Prostate gland (tissue), 2 donors: ENCODE measurements around the gene APOC1. TPM values are rescaled to one million over a fixed set of nuclear protein-coding genes. Genes with fewer than 3 reads are reported as not detected.

Experiments
- DNase-seq: peaks from one replicate; pipeline ENCODE4 v3.0.0-alpha.2; 2019; ENCODE audit warnings: low spot score
- H3K27ac ChIP-seq, 2 donors: fragments of 200-600 bp; sonication (generic); 2 replicates each; pipeline ENCODE4 v1.5.1; 2017 to 2019
- H3K27me3 ChIP-seq: fragments of 200-600 bp; sonication (generic); replicated peaks from 2 replicates; pipeline ENCODE4 v1.5.1; 2019; ENCODE audit not compliant: insufficient read depth
- H3K36me3 ChIP-seq, 2 donors: fragments of 200-600 bp; sonication (generic); 1 replicate in 1 of 2; 2 replicates in 1 of 2; pipeline versions ENCODE4 v1.5.1 to v1.8.1; 2017 to 2019
- H3K4me1 ChIP-seq: fragments of 200-600 bp; sonication (generic); replicated peaks from 2 replicates; pipeline ENCODE4 v1.5.1; 2019
- H3K4me3 ChIP-seq, 2 donors: fragments of 200-600 bp; sonication (generic); 2 replicates each; pipeline ENCODE4 v1.5.1; 2017 to 2019
- H3K9me3 ChIP-seq: fragments of 200-600 bp; sonication (generic); 2 replicates; pipeline ENCODE4 v1.5.1; 2017
- POLR2A ChIP-seq: fragments of 450-650 bp; IDR thresholded peaks from one replicate; pipeline ENCODE4 v1.6.1; 2016; ENCODE audit warnings: antibody characterized with exemption, mild to moderate bottlenecking
- POLR2AphosphoS5 ChIP-seq: sonication (generic); formaldehyde crosslinking; IDR thresholded peaks from one replicate; pipeline ENCODE4 v1.6.1; 2017; ENCODE audit warnings: antibody characterized with exemption
- WGBS: methylation state at CpG from one replicate; pipeline ENCODE4 v1.1.5; 2018; 5-methylcytosine and 5-hydroxymethylcytosine counted together
- intact Hi-C: fragments of 100-400 bp; cut with DNase I; formaldehyde crosslinking; loops from one replicate; pipeline ENCODE4 v1.14.2; 2022
- total RNA-seq, 2 donors: library from RNA; depleted of rRNA; stranded (reverse); fragments of >200 nt; gene quantifications; one replicate each; pipeline ENCODE4 v1.1.0, GENCODE V29; 2016
- TF ChIP-seq, protein P1 (sequence below), 4 experiments: fragments of 200-600 bp in 2 of 4; fragments of 450-650 bp in 2 of 4; sonication (generic) in 2 of 4; IDR thresholded peaks; 1 replicate in 3 of 4; 2 replicates in 1 of 4; pipeline ENCODE4 v1.5.1; 2016 to 2019; ENCODE audit warnings: antibody characterized with exemption in 4 of 4, mild to moderate bottlenecking in 2 of 4, moderate library complexity in 2 of 4

APOC1 gene
- total RNA-seq, 2 donors from 2014 or later: 7.3 to 80.1 TPM

DNA sequence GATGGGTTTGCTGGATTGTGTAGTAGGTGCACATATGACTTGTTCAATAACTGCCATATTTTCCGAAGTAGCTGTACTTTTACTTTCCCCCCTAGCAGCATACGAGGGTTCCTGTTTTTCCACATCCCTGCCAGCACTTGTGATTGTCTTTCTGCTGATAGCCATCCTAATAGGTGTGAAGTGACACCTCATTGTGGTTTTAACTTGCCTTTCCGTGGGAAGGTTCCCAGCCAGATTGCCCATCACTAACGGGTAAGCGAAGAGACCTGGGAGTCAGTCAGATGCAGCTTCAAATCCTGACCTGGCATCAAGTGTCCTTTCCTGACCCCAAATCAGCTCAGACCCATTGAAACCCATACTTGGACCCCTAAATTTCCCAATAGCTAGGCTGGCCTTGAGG is 45.3 kb downstream of the APOC1 start:
- Histone ChIP-seq H3K4me1 (peaks cover 7% of the 10 kb centered on the region), H3K27ac (no peak overlapping the region), H3K9me3 (no peaks in the 10 kb centered on the region), H3K4me3 (no peak overlapping the region), H3K36me3 (no peaks in the 10 kb centered on the region), H3K27me3 (no peaks in the 10 kb centered on the region)
- WGBS: 70% methylated on average over 5 of the region's 5 CpGs
- intact Hi-C loops: no loop called here
- TF ChIP-seq, protein P1, sequence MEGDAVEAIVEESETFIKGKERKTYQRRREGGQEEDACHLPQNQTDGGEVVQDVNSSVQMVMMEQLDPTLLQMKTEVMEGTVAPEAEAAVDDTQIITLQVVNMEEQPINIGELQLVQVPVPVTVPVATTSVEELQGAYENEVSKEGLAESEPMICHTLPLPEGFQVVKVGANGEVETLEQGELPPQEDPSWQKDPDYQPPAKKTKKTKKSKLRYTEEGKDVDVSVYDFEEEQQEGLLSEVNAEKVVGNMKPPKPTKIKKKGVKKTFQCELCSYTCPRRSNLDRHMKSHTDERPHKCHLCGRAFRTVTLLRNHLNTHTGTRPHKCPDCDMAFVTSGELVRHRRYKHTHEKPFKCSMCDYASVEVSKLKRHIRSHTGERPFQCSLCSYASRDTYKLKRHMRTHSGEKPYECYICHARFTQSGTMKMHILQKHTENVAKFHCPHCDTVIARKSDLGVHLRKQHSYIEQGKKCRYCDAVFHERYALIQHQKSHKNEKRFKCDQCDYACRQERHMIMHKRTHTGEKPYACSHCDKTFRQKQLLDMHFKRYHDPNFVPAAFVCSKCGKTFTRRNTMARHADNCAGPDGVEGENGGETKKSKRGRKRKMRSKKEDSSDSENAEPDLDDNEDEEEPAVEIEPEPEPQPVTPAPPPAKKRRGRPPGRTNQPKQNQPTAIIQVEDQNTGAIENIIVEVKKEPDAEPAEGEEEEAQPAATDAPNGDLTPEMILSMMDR (IDR thresholded peaks at IDR 0.05): no peak
- TF ChIP-seq POLR2A (no peak), POLR2AphosphoS5 (no peak)
- no peak for DNase-seq

DNA sequence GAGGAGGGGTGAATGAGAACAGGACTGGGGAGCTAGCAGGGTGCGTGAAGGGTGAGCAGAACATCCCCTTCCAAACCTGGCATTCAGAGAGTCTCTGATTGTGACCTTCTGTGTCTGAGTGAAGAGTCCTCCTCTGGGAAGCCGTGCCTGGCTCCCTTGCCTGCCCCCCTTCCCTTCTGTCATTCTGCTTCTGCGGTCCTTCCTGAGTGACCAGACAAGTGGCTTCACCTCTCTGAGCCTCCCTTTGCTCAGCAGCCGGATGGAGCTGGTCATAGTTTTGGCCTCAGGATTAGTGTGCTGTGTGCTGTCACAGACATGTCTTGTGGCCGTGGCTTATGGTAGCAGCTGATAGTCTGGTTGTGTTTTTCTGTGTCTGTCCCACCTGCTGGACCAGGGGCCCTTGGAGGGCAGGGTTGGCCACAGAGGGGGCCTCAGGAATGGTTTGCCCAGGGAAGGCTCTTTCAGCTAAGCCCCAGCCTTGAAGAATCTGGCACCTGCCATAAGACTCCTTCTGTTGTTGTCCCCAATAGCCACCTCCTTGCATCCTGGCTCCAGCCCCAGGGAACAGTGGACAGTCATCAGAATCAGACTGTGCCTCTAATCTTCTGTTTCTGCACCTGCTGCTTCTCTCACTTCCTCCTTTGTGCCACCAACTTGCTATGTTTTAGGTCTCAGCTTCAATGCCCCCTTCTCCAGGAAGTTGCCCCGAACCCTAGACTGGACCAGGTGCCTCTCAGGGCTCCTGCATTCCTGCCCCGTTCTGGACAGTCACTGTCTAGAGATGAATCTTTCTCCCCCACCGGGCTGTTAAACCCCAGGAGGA is 46.7 kb downstream of the APOC1 start:
- no peak for DNase-seq
- Histone ChIP-seq H3K36me3 (no peaks in the 10 kb centered on the region), H3K4me1 (peaks cover 4% of the 10 kb centered on the region), H3K27ac (no peak overlapping the region), H3K4me3 (no peak overlapping the region), H3K9me3 (no peaks in the 10 kb centered on the region), H3K27me3 (no peaks in the 10 kb centered on the region)
- intact Hi-C loops: no loop called here
- WGBS: 82% methylated on average over 8 of the region's 8 CpGs
- TF ChIP-seq, protein P1 (IDR thresholded peaks at IDR 0.05): no peak
- no peak for TF ChIP-seq POLR2A
- TF ChIP-seq POLR2AphosphoS5: no peak

DNA sequence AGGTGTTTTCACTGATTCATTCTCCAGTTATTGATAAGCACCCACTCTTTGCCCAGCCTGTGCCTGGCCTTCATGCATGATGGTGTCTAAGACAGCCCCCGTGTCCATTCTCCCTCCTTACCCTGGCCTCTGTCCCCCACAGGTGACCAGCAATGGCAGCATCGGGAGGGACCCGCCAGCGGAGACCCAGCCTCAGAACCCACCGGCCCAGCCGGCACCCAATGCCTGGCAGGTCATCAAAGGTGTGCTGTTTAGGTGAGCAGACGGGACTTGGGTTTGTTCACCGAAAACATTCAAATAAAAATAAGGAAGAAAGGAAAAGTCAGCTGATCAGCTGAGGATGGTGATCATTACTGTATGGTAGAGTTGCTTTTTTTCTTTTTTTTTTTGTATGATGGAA is 47.4 kb downstream of the APOC1 start:
- H3K36me3 ChIP-seq: no peaks in the 10 kb centered on the region
- H3K27me3 ChIP-seq: no peaks in the 10 kb centered on the region
- H3K4me1 ChIP-seq: no peaks in the 10 kb centered on the region
- H3K4me3 ChIP-seq: no peak overlapping the region
- intact Hi-C loops: no loop called here
- TF ChIP-seq POLR2AphosphoS5: no peak
- TF ChIP-seq, protein P1 (IDR thresholded peaks at IDR 0.05): no peak
- TF ChIP-seq POLR2A: no peak
- no peaks in the 10 kb centered on the region for H3K9me3 ChIP-seq
- DNase-seq: no peak
- H3K27ac ChIP-seq: no peak overlapping the region
- 93% methylated on average over 7 of the region's 8 CpGs for WGBS

DNA sequence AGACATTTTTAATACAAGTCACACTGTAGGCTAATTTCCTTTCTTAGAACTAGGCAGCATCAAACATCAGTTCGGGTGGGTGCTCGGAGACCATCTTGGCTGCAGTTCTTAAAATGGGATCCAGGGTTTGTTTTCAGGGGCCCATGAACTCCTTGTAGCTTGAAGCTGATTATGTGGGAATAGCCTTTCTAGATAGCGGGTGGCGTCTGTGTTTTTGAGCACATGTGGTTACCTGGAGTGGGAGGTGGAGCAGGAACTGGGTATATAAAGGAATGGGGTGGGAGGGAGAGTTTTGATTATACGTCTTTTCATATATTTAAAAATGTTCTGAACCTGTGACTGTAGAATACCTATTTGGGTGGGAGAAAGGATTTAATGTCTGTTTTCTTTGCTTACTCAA is 53.7 kb downstream of the APOC1 start:
- H3K36me3 ChIP-seq: no peaks in the 10 kb centered on the region
- H3K9me3 ChIP-seq: no peaks in the 10 kb centered on the region
- TF ChIP-seq POLR2AphosphoS5 (no peak), POLR2A (no peak)
- TF ChIP-seq, protein P1 (IDR thresholded peaks at IDR 0.05): no peak
- H3K4me3 ChIP-seq: no peak overlapping the region
- DNase-seq: no peak
- no peak overlapping the region for H3K27ac ChIP-seq
- H3K27me3 ChIP-seq: no peaks in the 10 kb centered on the region
- H3K4me1 ChIP-seq: no peaks in the 10 kb centered on the region
- WGBS: 90% methylated on average over 5 of the region's 5 CpGs
- intact Hi-C loops: no loop called here

DNA sequence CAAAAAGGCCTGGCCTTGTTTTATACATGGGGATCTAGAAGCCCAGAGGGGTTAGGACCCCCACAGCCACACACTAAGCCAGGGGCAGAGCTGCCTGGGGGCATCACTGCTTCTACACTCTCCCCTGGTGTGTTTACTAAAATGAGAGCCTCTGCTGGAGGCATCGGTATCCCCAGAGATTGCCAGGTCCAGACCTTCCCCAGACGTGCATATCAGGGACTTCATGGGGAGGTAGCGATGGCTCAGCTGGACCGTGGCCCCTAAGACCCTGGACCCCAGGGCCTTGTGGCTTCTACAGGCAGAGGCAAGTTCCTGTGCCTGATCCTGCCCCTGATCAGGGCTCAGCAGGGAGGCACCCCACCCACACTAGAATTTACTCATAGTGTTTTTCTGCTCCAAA is 54.3 kb downstream of the APOC1 start:
- no peak for DNase-seq
- TF ChIP-seq POLR2A (no peak), POLR2AphosphoS5 (no peak)
- TF ChIP-seq, protein P1 (IDR thresholded peaks at IDR 0.05): no peak
- WGBS: 90% methylated on average over 4 of the region's 4 CpGs

More for the DNA sequence above, 54.3 kb downstream of the APOC1 start:
- no peak overlapping the region for H3K4me3 ChIP-seq
- H3K27me3 ChIP-seq: no peaks in the 10 kb centered on the region
- no peaks in the 10 kb centered on the region for H3K9me3 ChIP-seq
- no peaks in the 10 kb centered on the region for H3K36me3 ChIP-seq
- no peak overlapping the region for H3K27ac ChIP-seq
- intact Hi-C loops: no loop called here
- no peaks in the 10 kb centered on the region for H3K4me1 ChIP-seq
